ENCODE measurements around the gene CCZ1B. TPM values are rescaled to one million over a fixed set of nuclear protein-coding genes. Genes with fewer than 3 reads are reported as not detected.
A peak's percentile ranks its signal among the peaks of the same experiment; 100 is the strongest.
"Not testable (repeated sequence)": the region's sequence is repeated elsewhere in the genome, so short reads cannot be mapped to it uniquely, and the experiment has no call there.

Gene CCZ1B
- total and polyA plus RNA-seq, 2 donors (not counting 3 experiments of a cell fraction or from before 2014, with no cell fraction given): 16.3 to 77.1 TPM

GRCh38 chr7:6827180-6827579, 1.1 kb upstream of the CCZ1B start:
- FAIRE-seq; H3K4me1 ChIP-seq (ENCODE audit: control insufficient read depth, extremely low read depth, insufficient read depth, low read length); DNase-seq (ENCODE audit: low read depth, low spot score); H3K9me3 ChIP-seq (replicated peaks; ENCODE audit: control insufficient read depth, insufficient read depth, low read length); H3K79me2 ChIP-seq (ENCODE audit: control insufficient read depth, insufficient read depth, low read length); H4K20me1 ChIP-seq (replicated peaks; ENCODE audit: control insufficient read depth, extremely low read depth, insufficient read depth, low read length); H3K27ac ChIP-seq (ENCODE audit: insufficient read depth, low read depth, low read length); BruUV-seq (replicated peaks); H3K27me3 ChIP-seq (ENCODE audit: control insufficient read depth in 2 of 2, insufficient read depth in 2 of 2, low read length in 2 of 2); CTCF ChIA-PET; intact Hi-C loops (cut with micrococcal nuclease); dilution Hi-C loops (cut with MboI; ENCODE audit: extremely low pct_ligation_motif_present, low sequenced_read_pairs); H3K9me1 ChIP-seq (replicated peaks; ENCODE audit: control insufficient read depth, extremely low read depth, insufficient read depth, low read length); H3K9ac ChIP-seq (replicated peaks; ENCODE audit: extremely low read depth, insufficient read depth, low read length); H3K4me3 ChIP-seq (replicated peaks in 1 of 3; ENCODE audit: insufficient read depth in 1 of 3, low read depth in 1 of 3, low read length in 3 of 3); H3K4me2 ChIP-seq (ENCODE audit: insufficient read depth, low read length); H3K36me3 ChIP-seq (ENCODE audit: control insufficient read depth in 2 of 2, extremely low read depth in 1 of 2, insufficient read depth in 2 of 2, low read length in 2 of 2); POLR2A ChIA-PET; H2AFZ ChIP-seq (ENCODE audit: low read depth, low read length): not testable (repeated sequence)

DNA sequence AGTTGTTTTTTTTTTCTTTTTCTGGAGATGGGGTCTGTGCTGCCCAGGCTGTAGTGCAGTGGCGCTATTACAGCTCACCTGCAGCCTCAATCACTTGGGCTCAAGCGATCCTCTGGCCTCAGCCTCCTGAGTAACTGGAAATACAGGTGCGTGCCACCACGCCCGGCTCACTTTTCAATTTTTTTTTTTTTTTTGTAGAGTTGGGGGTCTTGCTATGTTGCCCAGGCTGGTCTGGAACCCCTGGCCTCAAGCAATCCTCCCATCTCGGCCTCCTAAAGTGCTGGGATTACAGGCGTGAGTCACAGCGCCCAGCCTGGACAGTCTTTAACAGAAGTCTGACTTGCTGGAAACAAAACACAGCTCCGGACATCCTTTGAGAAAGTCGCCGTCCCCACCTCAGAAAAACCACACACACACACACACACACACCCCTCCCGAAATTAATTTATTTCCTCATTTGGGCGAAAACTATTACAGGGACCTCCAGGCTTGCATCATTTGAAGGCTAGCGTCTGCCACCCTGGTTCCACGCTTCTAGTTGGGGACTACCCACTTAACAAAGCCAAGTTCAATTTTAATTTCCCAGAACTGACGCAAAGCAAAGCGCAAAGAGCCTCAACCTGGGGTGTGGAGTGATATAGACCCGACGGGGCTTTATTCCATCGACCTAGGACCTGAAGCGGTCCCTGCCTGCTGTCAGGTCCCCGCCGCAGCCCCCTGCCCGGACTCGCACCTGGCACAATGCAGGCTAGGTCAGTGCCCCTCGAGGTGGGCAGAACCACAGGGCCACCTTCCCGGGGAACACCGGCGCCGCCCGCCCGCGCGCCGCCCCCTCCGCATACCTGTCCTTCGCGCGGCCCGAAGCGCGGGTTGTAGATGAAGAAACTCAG, 594 bp downstream of the CCZ1B start:
- H3K27ac ChIP-seq (ENCODE audit: insufficient read depth, low read depth, low read length); H3K9me1 ChIP-seq (replicated peaks; ENCODE audit: control insufficient read depth, extremely low read depth, insufficient read depth, low read length); dilution Hi-C loops (cut with MboI; ENCODE audit: extremely low pct_ligation_motif_present, low sequenced_read_pairs); H3K9me3 ChIP-seq (replicated peaks; ENCODE audit: control insufficient read depth, insufficient read depth, low read length); H3K9ac ChIP-seq (replicated peaks; ENCODE audit: extremely low read depth, insufficient read depth, low read length); H3K36me3 ChIP-seq (ENCODE audit: control insufficient read depth in 2 of 2, extremely low read depth in 1 of 2, insufficient read depth in 2 of 2, low read length in 2 of 2); H2AFZ ChIP-seq (ENCODE audit: low read depth, low read length); H4K20me1 ChIP-seq (replicated peaks; ENCODE audit: control insufficient read depth, extremely low read depth, insufficient read depth, low read length); POLR2A ChIA-PET; CTCF ChIA-PET; H3K79me2 ChIP-seq (ENCODE audit: control insufficient read depth, insufficient read depth, low read length); H3K27me3 ChIP-seq (ENCODE audit: control insufficient read depth in 2 of 2, insufficient read depth in 2 of 2, low read length in 2 of 2); intact Hi-C loops (cut with micrococcal nuclease); H3K4me1 ChIP-seq (ENCODE audit: control insufficient read depth, extremely low read depth, insufficient read depth, low read length); DNase-seq (ENCODE audit: low read depth, low spot score): not testable (repeated sequence)
- BruUV-seq (replicated peaks): TSS peak; percentile 17
- Histone ChIP-seq H3K4me3 (replicated peaks in 1 of 3; ENCODE audit: insufficient read depth in 1 of 3, low read depth in 1 of 3, low read length in 3 of 3) (peak overlapping the region; percentile 19 to 41 (median 32)), H3K4me2 (ENCODE audit: insufficient read depth, low read length) (peak overlapping the region; percentile 55)
- FAIRE-seq: peak; percentile 81

DNA sequence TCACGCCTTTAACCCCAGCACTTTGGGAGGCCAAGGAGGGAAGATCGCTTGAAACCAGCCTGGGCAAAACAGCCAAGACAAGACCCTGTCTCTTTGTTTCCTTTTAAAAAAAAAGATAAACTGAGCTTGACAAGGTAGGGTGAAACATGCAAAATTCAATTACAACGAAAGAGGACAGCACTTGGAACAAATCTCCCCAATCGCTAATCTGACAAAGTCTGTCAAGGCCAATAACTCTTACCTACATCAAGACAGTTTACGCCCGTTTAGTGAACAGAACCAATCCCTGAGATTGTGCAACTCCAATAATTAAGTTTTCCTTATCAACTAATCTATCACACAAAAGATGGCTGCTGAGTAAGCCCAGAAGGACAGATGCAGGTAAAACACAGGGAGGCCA, 4.5 kb downstream of the CCZ1B start:
- H3K4me3 ChIP-seq (replicated peaks in 1 of 3; ENCODE audit: insufficient read depth in 1 of 3, low read depth in 1 of 3, low read length in 3 of 3); H3K4me1 ChIP-seq (ENCODE audit: control insufficient read depth, extremely low read depth, insufficient read depth, low read length); H4K20me1 ChIP-seq (replicated peaks; ENCODE audit: control insufficient read depth, extremely low read depth, insufficient read depth, low read length); POLR2A ChIA-PET; FAIRE-seq; H2AFZ ChIP-seq (ENCODE audit: low read depth, low read length); H3K36me3 ChIP-seq (ENCODE audit: control insufficient read depth in 2 of 2, extremely low read depth in 1 of 2, insufficient read depth in 2 of 2, low read length in 2 of 2); BruUV-seq (replicated peaks); dilution Hi-C loops (cut with MboI; ENCODE audit: extremely low pct_ligation_motif_present, low sequenced_read_pairs); H3K79me2 ChIP-seq (ENCODE audit: control insufficient read depth, insufficient read depth, low read length); H3K27me3 ChIP-seq (ENCODE audit: control insufficient read depth in 2 of 2, insufficient read depth in 2 of 2, low read length in 2 of 2); DNase-seq (ENCODE audit: low read depth, low spot score); CTCF ChIA-PET; H3K9ac ChIP-seq (replicated peaks; ENCODE audit: extremely low read depth, insufficient read depth, low read length); H3K9me3 ChIP-seq (replicated peaks; ENCODE audit: control insufficient read depth, insufficient read depth, low read length); H3K4me2 ChIP-seq (ENCODE audit: insufficient read depth, low read length); intact Hi-C loops (cut with micrococcal nuclease); H3K9me1 ChIP-seq (replicated peaks; ENCODE audit: control insufficient read depth, extremely low read depth, insufficient read depth, low read length); H3K27ac ChIP-seq (ENCODE audit: insufficient read depth, low read depth, low read length): not testable (repeated sequence)

DNA sequence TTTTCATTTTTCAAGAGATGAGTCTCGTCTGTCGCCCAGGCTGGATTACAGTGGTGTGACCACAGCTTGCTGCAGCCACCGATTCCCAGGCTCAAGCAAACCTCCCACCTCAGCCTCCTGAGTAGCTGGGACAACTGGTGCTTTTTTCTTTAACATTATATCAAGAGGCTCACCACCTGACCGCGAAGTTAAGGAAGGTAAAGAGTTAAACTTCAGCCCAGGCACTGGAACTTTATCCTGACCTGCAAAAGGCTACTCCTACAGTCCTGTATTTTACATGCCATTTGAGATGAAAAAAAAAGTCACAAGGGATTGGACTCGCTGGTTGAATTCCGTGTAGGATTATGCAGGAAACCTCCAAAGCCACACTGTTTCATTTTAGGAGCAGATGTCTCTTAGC, 10.6 kb downstream of the CCZ1B start:
- intact Hi-C loops (cut with micrococcal nuclease); H3K9me1 ChIP-seq (replicated peaks; ENCODE audit: control insufficient read depth, extremely low read depth, insufficient read depth, low read length); FAIRE-seq; H3K4me1 ChIP-seq (ENCODE audit: control insufficient read depth, extremely low read depth, insufficient read depth, low read length); dilution Hi-C loops (cut with MboI; ENCODE audit: extremely low pct_ligation_motif_present, low sequenced_read_pairs); H3K4me2 ChIP-seq (ENCODE audit: insufficient read depth, low read length); H3K79me2 ChIP-seq (ENCODE audit: control insufficient read depth, insufficient read depth, low read length); H4K20me1 ChIP-seq (replicated peaks; ENCODE audit: control insufficient read depth, extremely low read depth, insufficient read depth, low read length); H3K9me3 ChIP-seq (replicated peaks; ENCODE audit: control insufficient read depth, insufficient read depth, low read length); BruUV-seq (replicated peaks); H3K9ac ChIP-seq (replicated peaks; ENCODE audit: extremely low read depth, insufficient read depth, low read length); H3K27me3 ChIP-seq (ENCODE audit: control insufficient read depth in 2 of 2, insufficient read depth in 2 of 2, low read length in 2 of 2); H3K27ac ChIP-seq (ENCODE audit: insufficient read depth, low read depth, low read length); CTCF ChIA-PET; DNase-seq (ENCODE audit: low read depth, low spot score); H2AFZ ChIP-seq (ENCODE audit: low read depth, low read length); POLR2A ChIA-PET; H3K36me3 ChIP-seq (ENCODE audit: control insufficient read depth in 2 of 2, extremely low read depth in 1 of 2, insufficient read depth in 2 of 2, low read length in 2 of 2); H3K4me3 ChIP-seq (replicated peaks in 1 of 3; ENCODE audit: insufficient read depth in 1 of 3, low read depth in 1 of 3, low read length in 3 of 3): not testable (repeated sequence)
